Neural cell (in vitro differentiated cells): Measurements from ENCODE around the gene DPEP2NB. TPM values are rescaled to one million over a fixed set of nuclear protein-coding genes. Genes with fewer than 3 reads are reported as not detected.

Experiments
- H2AFZ ChIP-seq: fragments of 200-600, 300-800 bp; sonication (generic), shearing (Covaris generic); 2 replicates; pipeline ENCODE4 v1.6.0; 2014; ENCODE audit warnings: low read depth, mild to moderate bottlenecking, antibody characterized with exemption, low read length, moderate library complexity
- H3F3A ChIP-seq: fragments of 200-600 bp; shearing (Covaris generic); 2 replicates; pipeline ENCODE4 v1.6.1; 2016; ENCODE audit warnings: mild to moderate bottlenecking, moderate library complexity, mixed read lengths, antibody characterized with exemption, low read length; ENCODE audit not compliant: insufficient read depth, poor library complexity, severe bottlenecking
- H3K27ac ChIP-seq: fragments of 200-600, 300-800 bp; sonication (generic), shearing (Covaris generic); 2 replicates; pipeline ENCODE4 v1.5.1; 2014; ENCODE audit warnings: mild to moderate bottlenecking, low read length, moderate library complexity
- H3K27me3 ChIP-seq: fragments of 300-800, 200-600 bp; sonication (generic), shearing (Covaris generic); 2 replicates; pipeline ENCODE4 v1.6.0; 2014; ENCODE audit warnings: mild to moderate bottlenecking, low read depth, low read length, moderate library complexity; ENCODE audit not compliant: insufficient read depth
- H3K36me3 ChIP-seq: fragments of 300-800, 200-600 bp; sonication (generic), shearing (Covaris generic); 2 replicates; pipeline ENCODE4 v1.5.1; 2014; ENCODE audit warnings: mild to moderate bottlenecking, antibody characterized with exemption, low read length, moderate library complexity; ENCODE audit not compliant: insufficient read depth
- H3K4me2 ChIP-seq: fragments of 300-800, 200-600 bp; sonication (generic), shearing (Covaris generic); 2 replicates; pipeline ENCODE4 v1.6.0; 2014; ENCODE audit warnings: mild to moderate bottlenecking, low read length
- H3K4me3 ChIP-seq: fragments of 300-800, 200-600 bp; sonication (generic), shearing (Covaris generic); 2 replicates; pipeline ENCODE4 v1.5.1; 2014; ENCODE audit warnings: mild to moderate bottlenecking, low read length, moderate library complexity
- H3K79me2 ChIP-seq: fragments of 200-600 bp; shearing (Covaris generic); replicated peaks from 2 replicates; pipeline ENCODE4 v1.6.0; 2014; ENCODE audit warnings: mild to moderate bottlenecking, low read length, moderate library complexity; ENCODE audit not compliant: insufficient read depth
- H3K9ac ChIP-seq: fragments of 300-800, 200-600 bp; sonication (generic), shearing (Covaris generic); 2 replicates; pipeline ENCODE4 v1.6.1; 2016; ENCODE audit warnings: mild to moderate bottlenecking, low read length, mixed read lengths
- H3K9me2 ChIP-seq: fragments of 200-600 bp; shearing (Covaris generic); 2 replicates; pipeline ENCODE4 v1.6.1; 2016; ENCODE audit warnings: mild to moderate bottlenecking, low read length, mixed read lengths; ENCODE audit not compliant: insufficient read depth
- H3K9me3 ChIP-seq: fragments of 200-600, 300-800 bp; sonication (generic), shearing (Covaris generic); 2 replicates; pipeline ENCODE4 v1.6.1; 2016; ENCODE audit warnings: mild to moderate bottlenecking, mixed run types, low read length, moderate library complexity, mixed read lengths
- H4K20me1 ChIP-seq: fragments of 200-600 bp; shearing (Covaris generic); 2 replicates; pipeline ENCODE4 v1.6.1; 2016; ENCODE audit warnings: mild to moderate bottlenecking, mixed run types; ENCODE audit not compliant: insufficient read depth
- CTCF ChIP-seq: fragments of 450-650 bp; IDR thresholded peaks from 2 replicates; pipeline ENCODE4 v1.5.1; 2014; ENCODE audit warnings: antibody characterized with exemption, mild to moderate bottlenecking, moderate library complexity; ENCODE audit not compliant: poor library complexity, severe bottlenecking
- EP300 ChIP-seq: fragments of 450-650 bp; conservative IDR thresholded peaks from 2 replicates; pipeline ENCODE4 v1.6.1; 2014; ENCODE audit warnings: antibody characterized with exemption, mild to moderate bottlenecking, moderate library complexity; ENCODE audit not compliant: poor library complexity, severe bottlenecking
- EZH2 ChIP-seq: fragments of 200-600, 300-800 bp; shearing (Covaris generic), sonication (generic); IDR thresholded peaks from 2 replicates; pipeline ENCODE4 v1.6.1; 2014; ENCODE audit warnings: antibody characterized with exemption, low read length, borderline replicate concordance, mild to moderate bottlenecking; ENCODE audit not compliant: insufficient read depth, poor library complexity, severe bottlenecking
- MXI1 ChIP-seq: fragments of 450-650 bp; conservative IDR thresholded peaks from 2 replicates; pipeline ENCODE4 v1.6.1; 2014; ENCODE audit warnings: antibody characterized with exemption, mild to moderate bottlenecking; ENCODE audit not compliant: poor library complexity, severe bottlenecking
- POLR2AphosphoS5 ChIP-seq: IDR thresholded peaks from 2 replicates; pipeline ENCODE4 v1.6.1; 2012
- RAD21 ChIP-seq: fragments of 450-650 bp; conservative IDR thresholded peaks from 2 replicates; pipeline ENCODE4 v1.6.1; 2014; ENCODE audit warnings: antibody characterized with exemption, mild to moderate bottlenecking, moderate library complexity
- REST ChIP-seq: IDR thresholded peaks from 2 replicates; pipeline ENCODE4 v1.6.1; 2012; ENCODE audit warnings: borderline replicate concordance
- SMC3 ChIP-seq: fragments of 450-650 bp; conservative IDR thresholded peaks from 2 replicates; pipeline ENCODE4 v1.6.1; 2014; ENCODE audit warnings: antibody characterized with exemption, mild to moderate bottlenecking, moderate library complexity; ENCODE audit not compliant: poor library complexity
- TAF1 ChIP-seq: IDR thresholded peaks from 2 replicates; pipeline ENCODE4 v1.6.1; 2012; ENCODE audit warnings: low read depth
- polyA plus RNA-seq: library from polyadenylated mRNA; depleted of rRNA; stranded (reverse); fragments of >200 nt; gene quantifications from 2 replicates; pipeline ENCODE4 v1.2.3, GENCODE V29; 2014

Gene DPEP2NB
- polyA plus RNA-seq, 1 donor from 2014 or later = not detected

- no peak overlapping the region for H2AFZ ChIP-seq
- TF ChIP-seq EZH2 (no peak), CTCF (peak; percentile 77), RAD21 (peak; percentile 77), POLR2AphosphoS5 (no peak), SMC3 (peak; percentile 80), TAF1 (no peak), REST (no peak), MXI1 (no peak), EP300 (no peak)
Observed at GRCh38 chr16:68040506-68041288, 25.0 kb upstream of the DPEP2NB start.

GRCh38 chr16:68037841-68038597 is 22.3 kb upstream of the DPEP2NB start:
- Histone ChIP-seq H2AFZ (no peak overlapping the region), H3K27ac (no peak overlapping the region), H3K9me2 (no peaks in the 10 kb centered on the region), H3K9ac (no peak overlapping the region), H3K27me3 (no peaks in the 10 kb centered on the region), H3K4me3 (no peak overlapping the region), H3K9me3 (no peaks in the 10 kb centered on the region), H3F3A (no peaks in the 10 kb centered on the region), H3K4me2 (no peak overlapping the region), H4K20me1 (no peaks in the 10 kb centered on the region), H3K36me3 (no peaks in the 10 kb centered on the region), H3K79me2 (no peaks in the 10 kb centered on the region)
- TF ChIP-seq CTCF (no peak), EP300 (no peak), RAD21 (no peak), REST (no peak), SMC3 (no peak), MXI1 (no peak), EZH2 (no peak), TAF1 (no peak), POLR2AphosphoS5 (no peak)

More at GRCh38 chr16:68040506-68041288, 25.0 kb upstream of the DPEP2NB start:
- Histone ChIP-seq H3K79me2 (no peaks in the 10 kb centered on the region), H3K36me3 (no peaks in the 10 kb centered on the region), H3K27ac (no peak overlapping the region), H3K4me2 (no peak overlapping the region), H3K9ac (no peak overlapping the region), H3K9me2 (no peaks in the 10 kb centered on the region), H3K4me3 (no peak overlapping the region), H3F3A (no peaks in the 10 kb centered on the region), H3K27me3 (no peaks in the 10 kb centered on the region), H4K20me1 (no peaks in the 10 kb centered on the region), H3K9me3 (no peaks in the 10 kb centered on the region)
